HepG2 (cell line): ENCODE measurements around the gene ATOH7. TPM values are rescaled to one million over a fixed set of nuclear protein-coding genes. Genes with fewer than 3 reads are reported as not detected.

Experiments used
- EED ChIP-seq: sonication (generic); formaldehyde crosslinking; IDR thresholded peaks from 2 replicates; pipeline ENCODE4 v1.5.0; 2020; ENCODE audit warnings: mild to moderate bottlenecking, missing genetic modification reagents
- FOSL2 ChIP-seq: sonication (generic); formaldehyde crosslinking; IDR thresholded peaks from 2 replicates; pipeline ENCODE4 v1.4.0; 2020; ENCODE audit warnings: missing genetic modification reagents
- HDAC6 ChIP-seq: fragments of 200-600 bp; sonication (generic); IDR thresholded peaks from 2 replicates; pipeline ENCODE4 v1.7.0; 2017; ENCODE audit warnings: mild to moderate bottlenecking, antibody characterized with exemption, low read length, low read depth
- KLF15 ChIP-seq: sonication (generic); formaldehyde crosslinking; IDR thresholded peaks from 2 replicates; pipeline ENCODE4 v1.8.1; 2023; ENCODE audit warnings: borderline replicate concordance, mild to moderate bottlenecking, inconsistent platforms, missing genetic modification reagents, mixed read lengths
- MEIS2 ChIP-seq: sonication (generic); formaldehyde crosslinking; IDR thresholded peaks from 2 replicates; pipeline ENCODE4 v1.9.0; 2021; ENCODE audit warnings: mild to moderate bottlenecking, missing genetic modification reagents
- NR2F6 ChIP-seq, 2 experiments: IDR thresholded peaks; 2 replicates each; pipeline ENCODE4 v1.6.1; 2016; ENCODE audit warnings: antibody characterized with exemption in 1 of 2, mild to moderate bottlenecking in 1 of 2
- POGZ ChIP-seq: sonication (generic); formaldehyde crosslinking; IDR thresholded peaks from 2 replicates; pipeline ENCODE4 v1.4.0; 2020; ENCODE audit warnings: mild to moderate bottlenecking, missing genetic modification reagents
- SRY ChIP-seq: sonication (generic); formaldehyde crosslinking; IDR thresholded peaks from 2 replicates; pipeline ENCODE4 v1.8.0; 2022; ENCODE audit warnings: mild to moderate bottlenecking, missing genetic modification reagents
- TBX2 ChIP-seq: sonication (generic); formaldehyde crosslinking; IDR thresholded peaks from 2 replicates; pipeline ENCODE4 v1.5.0; 2020; ENCODE audit warnings: missing genetic modification reagents, mild to moderate bottlenecking, borderline replicate concordance
- ZFP36L1 ChIP-seq: sonication (generic); formaldehyde crosslinking; IDR thresholded peaks from 2 replicates; pipeline ENCODE4 v1.8.0; 2022; ENCODE audit warnings: mild to moderate bottlenecking, missing genetic modification reagents, moderate library complexity
- ZNF251 ChIP-seq: sonication (generic); formaldehyde crosslinking; IDR thresholded peaks from 2 replicates; pipeline ENCODE4 v1.9.0; 2021; ENCODE audit warnings: mild to moderate bottlenecking, missing genetic modification reagents
- ZNF264 ChIP-seq: sonication (generic); formaldehyde crosslinking; IDR thresholded peaks from 2 replicates; pipeline ENCODE4 v1.4.0; 2020; ENCODE audit warnings: missing genetic modification reagents
- ZNF350 ChIP-seq: sonication (generic); formaldehyde crosslinking; IDR thresholded peaks from 2 replicates; pipeline ENCODE4 v1.4.0; 2020; ENCODE audit warnings: mild to moderate bottlenecking, low read depth, missing genetic modification reagents, borderline replicate concordance
- ZNF431 ChIP-seq: sonication (generic); formaldehyde crosslinking; IDR thresholded peaks from 2 replicates; pipeline ENCODE4 v1.9.0; 2022; ENCODE audit warnings: missing genetic modification reagents, low read depth, mild to moderate bottlenecking, borderline replicate concordance
- ZNF446 ChIP-seq: sonication (generic); formaldehyde crosslinking; IDR thresholded peaks from 2 replicates; pipeline ENCODE4 v1.5.0; 2020; ENCODE audit warnings: mild to moderate bottlenecking, missing genetic modification reagents
- ZNF530 ChIP-seq: sonication (generic); formaldehyde crosslinking; IDR thresholded peaks from 2 replicates; pipeline ENCODE4 v1.5.0; 2020; ENCODE audit warnings: low read depth, mild to moderate bottlenecking, missing genetic modification reagents
- ZNF724P ChIP-seq: sonication (generic); formaldehyde crosslinking; IDR thresholded peaks from 2 replicates; pipeline ENCODE4 v1.8.0; 2022; ENCODE audit warnings: missing genetic modification reagents, borderline replicate concordance
- ZSCAN12 ChIP-seq: sonication (generic); formaldehyde crosslinking; IDR thresholded peaks from 2 replicates; pipeline ENCODE4 v1.9.0; 2021; ENCODE audit warnings: mild to moderate bottlenecking, missing genetic modification reagents
- polyA plus RNA-seq, 8 experiments: library from polyadenylated mRNA; depleted of rRNA in 3 of 8; stranded (reverse) in 7 of 8; unstranded in 1 of 8; fragments of >200 nt; fragmentation: Illumina TruSeq in 4 of 8; extraction: Trizol in 4 of 8; gene quantifications; 2 replicates each; pipeline versions ENCODE4 v1.2.1 to v1.2.3, GENCODE V29; 2011 to 2016; ENCODE audit warnings: low read depth in 4 of 8, missing spikeins in 1 of 8, mixed read lengths in 1 of 8; ENCODE audit not compliant: insufficient read depth in 1 of 8
- total RNA-seq, 5 experiments: library from RNA; depleted of rRNA; stranded (reverse); fragments of >200 nt; fragmentation: Illumina TruSeq; extraction: Trizol; gene quantifications; 2 replicates each; pipeline ENCODE4 v1.2.3, GENCODE V29; 2016; ENCODE audit warnings: low read depth in 1 of 5
- TF ChIP-seq, protein P1 (sequence below): IDR thresholded peaks from 2 replicates; pipeline ENCODE4 v1.6.1; 2016; ENCODE audit warnings: mild to moderate bottlenecking
- TF ChIP-seq, protein P2 (sequence below): sonication (generic); formaldehyde crosslinking; IDR thresholded peaks from 2 replicates; pipeline ENCODE4 v1.4.0; 2020; ENCODE audit warnings: missing genetic modification reagents
- TF ChIP-seq, protein P3 (sequence below): conservative IDR thresholded peaks from 2 replicates; pipeline ENCODE4 v1.6.1; 2018; ENCODE audit warnings: missing genetic modification reagents

Gene ATOH7
- total and polyA plus RNA-seq, 2 of the 13 experiments (the other 11 are each of a cell fraction or from before 2014, with no cell fraction given), result 0.07 to 0.11 TPM

DNA sequence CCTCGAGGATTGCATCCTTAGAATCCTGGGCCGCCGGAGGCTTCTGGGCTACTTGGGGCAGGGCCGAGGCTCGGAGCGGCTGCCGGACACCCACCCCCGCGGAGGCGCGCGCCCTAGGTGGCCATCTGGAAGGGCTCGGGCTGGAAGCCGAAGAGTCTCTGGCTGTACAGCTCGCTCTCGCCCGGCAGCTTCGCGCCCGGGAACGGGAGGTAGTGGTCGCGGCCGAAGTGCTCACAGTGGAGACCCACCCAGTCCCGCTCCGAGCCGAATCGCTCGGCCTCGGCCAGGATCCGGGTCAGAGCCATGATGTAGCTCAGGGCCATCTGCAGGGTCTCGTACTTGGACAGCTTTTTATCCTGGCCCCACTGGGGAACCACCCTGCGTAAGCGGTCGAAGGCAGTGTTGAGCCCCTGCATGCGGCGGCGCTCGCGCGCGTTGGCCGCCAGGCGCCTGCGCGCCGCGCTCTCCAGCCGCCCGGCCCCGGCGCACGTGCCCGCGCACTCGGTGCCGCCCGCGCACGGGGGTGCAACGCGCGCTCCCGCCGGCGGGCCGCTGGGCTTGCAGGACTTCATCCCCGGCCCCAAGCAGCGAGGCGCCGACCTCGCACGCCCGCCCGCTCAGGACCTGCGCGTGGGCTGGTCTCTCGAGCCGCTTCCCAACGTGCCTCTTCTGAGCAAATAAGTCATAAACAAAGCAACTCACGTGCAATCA, 652 bp downstream of the ATOH7 start (continued):
- TF ChIP-seq ZFP36L1 (CRISPR knock-in tag) (0 out of 2 replicates have a peak, but pooled peaks have one; percentile 35), ZNF530 (0 out of 2 replicates have a peak, but pooled peaks have one; percentile 30), EED (CRISPR knock-in tag) (peak; percentile 81; the same call in 1 of the 2 replicates), ZNF350 (CRISPR knock-in tag) (peak; percentile 67; the same call in 1 of the 2 replicates), HDAC6 (no peak), ZNF431 (peak; percentile 44; the same call in 1 of the 2 replicates), ZNF446 (peak; percentile 46; the same call in 1 of the 2 replicates), SRY (CRISPR knock-in tag) (peak; percentile 78), ZNF251 (CRISPR knock-in tag) (no peak), NR2F6 (IDR thresholded peaks at IDR 0.05) (no peak), NR2F6 (CRISPR knock-in tag; IDR thresholded peaks at IDR 0.05) (no peak), ZNF724P (CRISPR knock-in tag) (peak; percentile 63; the same call in 1 of the 2 replicates), TBX2 (0 out of 2 replicates have a peak, but pooled peaks have one; percentile 54), MEIS2 (CRISPR knock-in tag) (peak; percentile 77), POGZ (CRISPR knock-in tag) (0 out of 2 replicates have a peak, but pooled peaks have one; percentile 17), ZSCAN12 (CRISPR knock-in tag) (peak; percentile 93; the same call in 1 of the 2 replicates), ZNF264 (CRISPR knock-in tag) (0 out of 2 replicates have a peak, but pooled peaks have one; percentile 56), KLF15 (CRISPR knock-in tag) (peak; percentile 70; the same call in 1 of the 2 replicates), FOSL2 (no peak)
- TF ChIP-seq, protein P1, sequence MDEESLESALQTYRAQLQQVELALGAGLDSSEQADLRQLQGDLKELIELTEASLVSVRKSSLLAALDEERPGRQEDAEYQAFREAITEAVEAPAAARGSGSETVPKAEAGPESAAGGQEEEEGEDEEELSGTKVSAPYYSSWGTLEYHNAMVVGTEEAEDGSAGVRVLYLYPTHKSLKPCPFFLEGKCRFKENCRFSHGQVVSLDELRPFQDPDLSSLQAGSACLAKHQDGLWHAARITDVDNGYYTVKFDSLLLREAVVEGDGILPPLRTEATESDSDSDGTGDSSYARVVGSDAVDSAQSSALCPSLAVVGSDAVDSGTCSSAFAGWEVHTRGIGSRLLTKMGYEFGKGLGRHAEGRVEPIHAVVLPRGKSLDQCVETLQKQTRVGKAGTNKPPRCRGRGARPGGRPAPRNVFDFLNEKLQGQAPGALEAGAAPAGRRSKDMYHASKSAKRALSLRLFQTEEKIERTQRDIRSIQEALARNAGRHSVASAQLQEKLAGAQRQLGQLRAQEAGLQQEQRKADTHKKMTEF, result peak; percentile 57; the same call in 1 of the 2 replicates
- TF ChIP-seq, protein P2, sequence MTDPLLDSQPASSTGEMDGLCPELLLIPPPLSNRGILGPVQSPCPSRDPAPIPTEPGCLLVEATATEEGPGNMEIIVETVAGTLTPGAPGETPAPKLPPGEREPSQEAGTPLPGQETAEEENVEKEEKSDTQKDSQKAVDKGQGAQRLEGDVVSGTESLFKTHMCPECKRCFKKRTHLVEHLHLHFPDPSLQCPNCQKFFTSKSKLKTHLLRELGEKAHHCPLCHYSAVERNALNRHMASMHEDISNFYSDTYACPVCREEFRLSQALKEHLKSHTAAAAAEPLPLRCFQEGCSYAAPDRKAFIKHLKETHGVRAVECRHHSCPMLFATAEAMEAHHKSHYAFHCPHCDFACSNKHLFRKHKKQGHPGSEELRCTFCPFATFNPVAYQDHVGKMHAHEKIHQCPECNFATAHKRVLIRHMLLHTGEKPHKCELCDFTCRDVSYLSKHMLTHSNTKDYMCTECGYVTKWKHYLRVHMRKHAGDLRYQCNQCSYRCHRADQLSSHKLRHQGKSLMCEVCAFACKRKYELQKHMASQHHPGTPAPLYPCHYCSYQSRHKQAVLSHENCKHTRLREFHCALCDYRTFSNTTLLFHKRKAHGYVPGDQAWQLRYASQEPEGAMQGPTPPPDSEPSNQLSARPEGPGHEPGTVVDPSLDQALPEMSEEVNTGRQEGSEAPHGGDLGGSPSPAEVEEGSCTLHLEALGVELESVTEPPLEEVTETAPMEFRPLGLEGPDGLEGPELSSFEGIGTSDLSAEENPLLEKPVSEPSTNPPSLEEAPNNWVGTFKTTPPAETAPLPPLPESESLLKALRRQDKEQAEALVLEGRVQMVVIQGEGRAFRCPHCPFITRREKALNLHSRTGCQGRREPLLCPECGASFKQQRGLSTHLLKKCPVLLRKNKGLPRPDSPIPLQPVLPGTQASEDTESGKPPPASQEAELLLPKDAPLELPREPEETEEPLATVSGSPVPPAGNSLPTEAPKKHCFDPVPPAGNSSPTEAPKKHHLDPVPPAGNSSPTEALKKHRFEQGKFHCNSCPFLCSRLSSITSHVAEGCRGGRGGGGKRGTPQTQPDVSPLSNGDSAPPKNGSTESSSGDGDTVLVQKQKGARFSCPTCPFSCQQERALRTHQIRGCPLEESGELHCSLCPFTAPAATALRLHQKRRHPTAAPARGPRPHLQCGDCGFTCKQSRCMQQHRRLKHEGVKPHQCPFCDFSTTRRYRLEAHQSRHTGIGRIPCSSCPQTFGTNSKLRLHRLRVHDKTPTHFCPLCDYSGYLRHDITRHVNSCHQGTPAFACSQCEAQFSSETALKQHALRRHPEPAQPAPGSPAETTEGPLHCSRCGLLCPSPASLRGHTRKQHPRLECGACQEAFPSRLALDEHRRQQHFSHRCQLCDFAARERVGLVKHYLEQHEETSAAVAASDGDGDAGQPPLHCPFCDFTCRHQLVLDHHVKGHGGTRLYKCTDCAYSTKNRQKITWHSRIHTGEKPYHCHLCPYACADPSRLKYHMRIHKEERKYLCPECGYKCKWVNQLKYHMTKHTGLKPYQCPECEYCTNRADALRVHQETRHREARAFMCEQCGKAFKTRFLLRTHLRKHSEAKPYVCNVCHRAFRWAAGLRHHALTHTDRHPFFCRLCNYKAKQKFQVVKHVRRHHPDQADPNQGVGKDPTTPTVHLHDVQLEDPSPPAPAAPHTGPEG (CRISPR knock-in tag), result no peak
- TF ChIP-seq, protein P3, sequence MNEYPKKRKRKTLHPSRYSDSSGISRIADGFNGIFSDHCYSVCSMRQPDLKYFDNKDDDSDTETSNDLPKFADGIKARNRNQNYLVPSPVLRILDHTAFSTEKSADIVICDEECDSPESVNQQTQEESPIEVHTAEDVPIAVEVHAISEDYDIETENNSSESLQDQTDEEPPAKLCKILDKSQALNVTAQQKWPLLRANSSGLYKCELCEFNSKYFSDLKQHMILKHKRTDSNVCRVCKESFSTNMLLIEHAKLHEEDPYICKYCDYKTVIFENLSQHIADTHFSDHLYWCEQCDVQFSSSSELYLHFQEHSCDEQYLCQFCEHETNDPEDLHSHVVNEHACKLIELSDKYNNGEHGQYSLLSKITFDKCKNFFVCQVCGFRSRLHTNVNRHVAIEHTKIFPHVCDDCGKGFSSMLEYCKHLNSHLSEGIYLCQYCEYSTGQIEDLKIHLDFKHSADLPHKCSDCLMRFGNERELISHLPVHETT (CRISPR knock-in tag), result 0 out of 2 replicates have a peak, but pooled peaks have one; percentile 34
